Epithelial cell of proximal tubule (primary cell): ENCODE results near the gene CYP2A6. TPM values are rescaled to one million over a fixed set of nuclear protein-coding genes. Genes with fewer than 3 reads are reported as not detected.
"Not testable (repeated sequence)": the region's sequence is repeated elsewhere in the genome, so short reads cannot be mapped to it uniquely, and the experiment has no call there.

ENCODE experiments used
- DNase-seq: peaks from one replicate; pipeline ENCODE4 v3.0.0-alpha.2; 2011; ENCODE audit warnings: low read depth
- H3K4me3 ChIP-seq: 2 replicates; pipeline ENCODE4 v1.5.1; 2011; ENCODE audit warnings: low read depth, mild to moderate bottlenecking, low read length
- total RNA-seq: library from RNA; depleted of rRNA; stranded (reverse); fragments of >200 nt; gene quantifications from 2 replicates; pipeline ENCODE4 v1.2.3, GENCODE V29; 2015
- TF ChIP-seq, protein P1 (sequence below): conservative IDR thresholded peaks from 2 replicates; pipeline ENCODE4 v1.5.1; 2012; ENCODE audit warnings: low read depth, mild to moderate bottlenecking, low read length

Gene CYP2A6
- total RNA-seq, 1 donor from 2014 or later = not detected

DNA sequence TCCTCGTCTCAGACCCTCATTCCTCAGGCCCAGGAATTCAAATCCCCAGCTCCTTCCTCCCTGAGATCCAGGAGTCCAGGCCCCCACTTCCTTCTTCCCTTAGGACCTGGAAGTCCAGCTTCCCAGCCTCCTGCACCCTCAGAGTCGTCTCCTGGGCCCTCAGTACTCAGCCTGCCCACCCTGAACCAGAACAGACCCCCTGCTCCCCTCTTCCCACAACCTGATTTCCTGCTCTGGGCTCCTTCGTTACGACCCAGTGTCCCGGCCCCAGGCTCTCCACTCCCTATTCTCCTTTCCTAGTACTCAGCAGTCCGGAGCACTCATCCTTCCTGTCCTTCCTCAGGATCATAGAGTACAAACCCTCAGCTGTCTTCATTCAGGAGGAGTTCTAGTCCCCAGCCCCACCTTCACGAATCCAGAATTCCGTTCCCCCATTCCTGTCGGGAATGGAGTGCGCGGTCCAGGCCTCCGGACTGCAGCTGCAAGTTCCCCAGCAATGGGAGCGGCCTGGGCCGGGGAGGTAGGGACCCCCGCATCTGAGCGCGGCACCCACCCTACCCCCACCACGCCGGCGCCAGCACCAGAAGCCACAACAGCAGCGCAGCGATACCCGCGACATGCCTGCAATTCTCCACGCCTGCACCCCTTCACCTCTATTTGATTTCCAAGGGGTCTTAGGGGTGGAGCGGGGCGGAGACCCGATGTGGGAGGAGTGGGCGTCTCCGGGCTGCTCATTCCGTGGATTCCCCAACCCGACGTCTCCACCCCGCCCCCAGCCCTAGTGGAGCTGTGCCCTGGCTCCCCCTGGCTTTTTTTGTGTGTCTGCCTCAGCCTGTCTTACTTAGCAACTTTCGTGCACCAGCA, 38.5 kb downstream of the CYP2A6 start:
- TF ChIP-seq, protein P1, sequence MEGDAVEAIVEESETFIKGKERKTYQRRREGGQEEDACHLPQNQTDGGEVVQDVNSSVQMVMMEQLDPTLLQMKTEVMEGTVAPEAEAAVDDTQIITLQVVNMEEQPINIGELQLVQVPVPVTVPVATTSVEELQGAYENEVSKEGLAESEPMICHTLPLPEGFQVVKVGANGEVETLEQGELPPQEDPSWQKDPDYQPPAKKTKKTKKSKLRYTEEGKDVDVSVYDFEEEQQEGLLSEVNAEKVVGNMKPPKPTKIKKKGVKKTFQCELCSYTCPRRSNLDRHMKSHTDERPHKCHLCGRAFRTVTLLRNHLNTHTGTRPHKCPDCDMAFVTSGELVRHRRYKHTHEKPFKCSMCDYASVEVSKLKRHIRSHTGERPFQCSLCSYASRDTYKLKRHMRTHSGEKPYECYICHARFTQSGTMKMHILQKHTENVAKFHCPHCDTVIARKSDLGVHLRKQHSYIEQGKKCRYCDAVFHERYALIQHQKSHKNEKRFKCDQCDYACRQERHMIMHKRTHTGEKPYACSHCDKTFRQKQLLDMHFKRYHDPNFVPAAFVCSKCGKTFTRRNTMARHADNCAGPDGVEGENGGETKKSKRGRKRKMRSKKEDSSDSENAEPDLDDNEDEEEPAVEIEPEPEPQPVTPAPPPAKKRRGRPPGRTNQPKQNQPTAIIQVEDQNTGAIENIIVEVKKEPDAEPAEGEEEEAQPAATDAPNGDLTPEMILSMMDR = no peak
- peak overlapping the region; percentile 47 for H3K4me3 ChIP-seq
- DNase-seq = no peak

DNA sequence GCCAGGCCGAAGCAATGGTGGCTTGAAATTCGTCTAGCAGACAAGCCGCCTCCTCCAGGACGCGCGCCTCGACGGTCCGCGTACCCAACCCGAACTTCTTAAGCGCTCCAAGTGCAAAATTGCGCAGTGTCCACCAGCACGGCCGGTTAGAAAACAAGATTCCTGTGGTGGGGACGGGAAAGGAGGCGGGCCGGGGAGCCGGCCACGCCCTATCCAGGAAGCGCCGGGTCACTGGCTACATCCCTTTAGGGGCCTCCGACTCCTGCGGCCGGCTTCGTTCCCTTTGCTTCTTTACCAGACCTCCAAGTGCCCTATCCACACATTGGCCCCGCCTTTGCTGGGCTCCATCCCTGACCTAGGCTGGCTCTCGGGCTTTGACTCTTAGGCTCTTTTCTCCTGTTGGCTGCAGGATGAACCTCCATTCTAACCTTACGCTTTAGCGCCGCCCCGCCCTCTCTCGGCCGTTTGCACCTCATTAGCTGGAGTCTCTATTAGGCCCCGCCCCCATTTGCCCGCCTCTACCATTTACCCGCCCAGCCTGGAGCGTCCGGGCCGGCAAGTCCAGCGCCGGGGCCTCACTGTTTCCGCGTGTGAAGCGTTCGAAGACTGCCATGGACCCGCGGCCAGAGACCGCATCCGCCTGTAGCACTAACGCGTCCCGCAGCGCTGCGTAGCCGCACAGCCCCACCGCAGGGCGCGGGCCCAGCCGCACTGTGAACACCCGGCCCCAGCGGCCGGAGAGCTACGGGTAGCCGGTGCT, 39.4 kb downstream of the CYP2A6 start:
- not testable (repeated sequence) for DNase-seq
- peak overlapping the region; percentile 47 for H3K4me3 ChIP-seq

DNA sequence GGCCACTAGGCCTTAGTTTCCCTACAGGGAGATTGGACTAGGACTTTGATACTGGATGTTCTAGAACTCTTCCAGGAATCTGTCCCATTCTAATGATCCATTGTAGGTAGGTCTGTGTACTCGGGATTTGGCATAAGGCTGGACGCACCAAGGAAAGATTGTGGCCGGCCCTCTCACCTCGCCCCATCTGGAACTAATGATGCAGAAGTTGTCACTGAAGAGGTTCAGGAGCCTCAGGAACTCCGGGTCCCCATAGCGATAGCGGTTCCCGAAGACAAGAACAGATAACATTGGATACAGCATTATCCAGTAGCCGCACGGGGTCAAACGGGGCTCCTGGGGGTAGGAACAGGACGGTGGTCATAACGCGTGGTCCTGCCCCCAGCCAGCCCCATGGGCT, 40.1 kb downstream of the CYP2A6 start:
- peak overlapping the region; percentile 47 for H3K4me3 ChIP-seq
- DNase-seq = no peak
- TF ChIP-seq, protein P1 = no peak

DNA sequence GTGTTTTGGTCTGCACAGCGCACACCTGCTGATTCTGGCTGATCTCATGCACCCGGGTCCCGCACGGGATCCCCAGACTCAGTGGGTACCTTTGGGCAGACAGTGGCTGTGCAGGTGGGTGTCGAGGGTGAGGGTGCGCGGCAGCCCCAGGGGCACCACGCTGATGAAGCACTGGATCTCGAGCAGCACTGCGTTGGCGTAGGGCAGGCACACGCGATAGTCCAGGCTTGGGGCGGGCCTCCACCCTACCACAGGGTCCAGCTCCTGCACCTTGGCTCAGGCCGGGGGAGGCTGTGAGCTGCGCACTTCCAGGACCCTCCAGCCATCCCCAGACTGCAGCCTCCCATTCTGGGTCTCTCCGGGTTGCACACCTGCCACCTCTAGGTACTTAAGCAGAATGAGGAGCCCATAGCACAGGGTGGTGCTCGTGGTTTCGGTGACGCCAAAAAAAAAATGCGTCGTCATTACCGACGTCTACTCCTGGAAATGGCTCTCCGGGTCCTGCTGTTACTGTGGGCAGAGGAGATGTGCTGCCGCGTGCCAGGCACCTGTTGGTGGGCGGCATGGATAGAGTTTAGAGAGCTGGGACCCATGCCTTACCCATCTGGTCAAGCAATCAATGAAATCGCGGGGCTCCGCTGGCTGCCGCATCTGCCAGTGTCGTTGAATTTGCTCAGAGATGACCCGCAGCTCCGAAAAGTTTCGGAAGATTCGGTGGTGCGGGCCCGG, 40.7 kb downstream of the CYP2A6 start:
- DNase-seq = no peak

DNA sequence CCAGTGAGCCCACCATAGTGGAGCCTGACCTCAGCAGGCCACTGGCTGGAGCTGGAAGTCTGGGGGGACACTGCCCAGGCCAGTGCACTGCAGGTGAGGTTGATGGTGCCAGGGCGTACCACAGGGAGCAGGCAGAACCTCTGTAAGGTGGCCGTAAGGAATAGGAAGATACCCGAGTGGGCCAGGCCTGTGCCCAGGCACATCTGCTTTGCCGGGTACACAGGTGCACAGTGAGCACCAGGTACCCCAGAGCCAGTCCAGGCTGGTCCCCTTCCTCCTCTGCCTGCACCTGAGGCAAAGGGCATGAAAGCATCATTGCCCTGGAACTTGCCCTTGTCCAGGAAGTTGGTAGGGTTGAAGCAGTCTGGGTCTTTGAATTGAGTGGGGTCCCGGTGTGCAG, 41.8 kb downstream of the CYP2A6 start:
- TF ChIP-seq, protein P1 = no peak
- no peak for DNase-seq
- H3K4me3 ChIP-seq = no peak overlapping the region

More for the DNA sequence above, 40.7 kb downstream of the CYP2A6 start:
- no peak overlapping the region for H3K4me3 ChIP-seq
- TF ChIP-seq, protein P1 = no peak

DNA sequence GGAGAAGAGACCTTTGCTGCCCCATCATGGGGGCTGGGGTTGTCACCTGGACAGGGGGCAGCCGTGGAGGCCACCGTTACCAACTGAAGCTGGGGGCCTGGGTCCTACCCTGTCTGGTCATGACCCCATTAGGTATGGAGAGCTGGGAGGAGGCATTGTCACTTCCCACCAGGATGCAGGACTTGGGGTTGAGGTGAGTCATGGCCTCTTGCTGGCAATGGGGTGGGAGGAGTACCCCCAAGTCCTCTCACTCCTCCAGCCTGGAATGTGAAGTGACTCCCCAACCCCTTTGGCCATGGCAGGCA, 42.3 kb downstream of the CYP2A6 start:
- H3K4me3 ChIP-seq = no peak overlapping the region

More for the DNA sequence above, 42.3 kb downstream of the CYP2A6 start:
- no peak for DNase-seq
- TF ChIP-seq, protein P1 = no peak
